HL-60 (cell line): Measurements from ENCODE around the gene GLCE.

Experiments used
- DNase-seq, 2 experiments: peaks; one replicate each; pipeline ENCODE4 v3.0.0-alpha.2; 2010 to 2020; ENCODE audit warnings: low read depth in 1 of 2, low spot score in 1 of 2
- H3K27ac ChIP-seq: fragments of 250-450 bp; sonication (Bioruptor Pico); replicated peaks from 2 replicates; pipeline ENCODE4 v1.5.1; 2020; ENCODE audit warnings: mild to moderate bottlenecking, moderate library complexity
- H3K27me3 ChIP-seq: fragments of 250-450 bp; sonication (Bioruptor Pico); 2 replicates; pipeline ENCODE4 v1.5.1; 2021; ENCODE audit warnings: mild to moderate bottlenecking, moderate library complexity; ENCODE audit not compliant: insufficient read depth, poor library complexity, severe bottlenecking
- H3K4me3 ChIP-seq: replicated peaks from 2 replicates; pipeline ENCODE4 v1.5.1; 2011; ENCODE audit warnings: mild to moderate bottlenecking, control low read depth, low read length; ENCODE audit not compliant: insufficient read depth
- GABPA ChIP-seq: IDR thresholded peaks from 2 replicates; pipeline ENCODE4 v1.6.1; 2012; ENCODE audit warnings: low read depth
- POLR2AphosphoS5 ChIP-seq: IDR thresholded peaks from 2 replicates; pipeline ENCODE4 v1.6.1; 2012; ENCODE audit warnings: low read depth
- REST ChIP-seq: IDR thresholded peaks from 2 replicates; pipeline ENCODE4 v1.6.1; 2012; ENCODE audit warnings: low read depth; ENCODE audit not compliant: insufficient replicate concordance
- SPI1 ChIP-seq: IDR thresholded peaks from 2 replicates; pipeline ENCODE4 v1.6.1; 2012; ENCODE audit warnings: low read depth, mild to moderate bottlenecking, borderline replicate concordance
- TF ChIP-seq, protein P1 (sequence below): IDR thresholded peaks from one replicate; pipeline ENCODE4 v1.5.1; 2011; ENCODE audit warnings: low read length, control low read depth, inconsistent platforms; ENCODE audit not compliant: insufficient read depth

The GLCE gene

GRCh38 chr15:69305933-69306568, 145.6 kb downstream of the GLCE start:
- peaks cover 1% of the 10 kb centered on the region for H3K27me3 ChIP-seq
- DNase-seq = no peak
- TF ChIP-seq POLR2AphosphoS5 (no peak), SPI1 (no peak), GABPA (no peak), REST (no peak)
- TF ChIP-seq, protein P1, sequence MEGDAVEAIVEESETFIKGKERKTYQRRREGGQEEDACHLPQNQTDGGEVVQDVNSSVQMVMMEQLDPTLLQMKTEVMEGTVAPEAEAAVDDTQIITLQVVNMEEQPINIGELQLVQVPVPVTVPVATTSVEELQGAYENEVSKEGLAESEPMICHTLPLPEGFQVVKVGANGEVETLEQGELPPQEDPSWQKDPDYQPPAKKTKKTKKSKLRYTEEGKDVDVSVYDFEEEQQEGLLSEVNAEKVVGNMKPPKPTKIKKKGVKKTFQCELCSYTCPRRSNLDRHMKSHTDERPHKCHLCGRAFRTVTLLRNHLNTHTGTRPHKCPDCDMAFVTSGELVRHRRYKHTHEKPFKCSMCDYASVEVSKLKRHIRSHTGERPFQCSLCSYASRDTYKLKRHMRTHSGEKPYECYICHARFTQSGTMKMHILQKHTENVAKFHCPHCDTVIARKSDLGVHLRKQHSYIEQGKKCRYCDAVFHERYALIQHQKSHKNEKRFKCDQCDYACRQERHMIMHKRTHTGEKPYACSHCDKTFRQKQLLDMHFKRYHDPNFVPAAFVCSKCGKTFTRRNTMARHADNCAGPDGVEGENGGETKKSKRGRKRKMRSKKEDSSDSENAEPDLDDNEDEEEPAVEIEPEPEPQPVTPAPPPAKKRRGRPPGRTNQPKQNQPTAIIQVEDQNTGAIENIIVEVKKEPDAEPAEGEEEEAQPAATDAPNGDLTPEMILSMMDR = no peak

DNA sequence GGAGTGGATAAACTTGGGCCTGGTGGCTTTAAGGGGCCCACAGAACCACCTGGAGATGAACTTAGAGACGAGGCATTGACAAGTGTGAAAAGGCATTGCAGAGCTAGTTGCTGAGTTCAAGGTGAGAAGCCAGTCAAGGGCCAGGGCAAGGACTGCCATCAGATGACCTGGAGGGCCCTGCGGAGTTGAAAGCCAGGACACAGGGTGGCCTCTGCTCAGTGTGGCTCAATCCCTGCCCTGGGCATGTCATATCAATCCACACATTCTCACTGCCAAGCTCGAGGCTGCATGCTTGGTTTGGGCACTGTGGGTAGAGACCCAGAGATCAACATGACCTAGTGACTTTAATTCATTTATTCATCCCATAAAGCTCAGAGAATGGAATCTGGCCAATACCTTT, 147.5 kb downstream of the GLCE start:
- Histone ChIP-seq H3K27ac (no peak overlapping the region), H3K4me3 (no peak overlapping the region)
- TF ChIP-seq POLR2AphosphoS5 (no peak), SPI1 (no peak), REST (no peak), GABPA (no peak)
- TF ChIP-seq, protein P1 = no peak

More at GRCh38 chr15:69305933-69306568, 145.6 kb downstream of the GLCE start:
- Histone ChIP-seq H3K4me3 (no peak overlapping the region), H3K27ac (no peak overlapping the region)

GRCh38 chr15:69308949-69309348, 148.5 kb downstream of the GLCE start:
- DNase-seq = no peak
- TF ChIP-seq REST (no peak), SPI1 (no peak), GABPA (no peak), POLR2AphosphoS5 (no peak)
- TF ChIP-seq, protein P1 = no peak
- Histone ChIP-seq H3K27me3 (no peaks in the 10 kb centered on the region), H3K4me3 (no peak overlapping the region), H3K27ac (no peak overlapping the region)

More for the DNA sequence above, 147.5 kb downstream of the GLCE start:
- no peaks in the 10 kb centered on the region for H3K27me3 ChIP-seq
- no peak for DNase-seq
